ENCODE data around the gene LECT2.

The LECT2 gene

GRCh38 chr5:135898651-135899050 is 56.1 kb downstream of the LECT2 start:
- no peak for TF ChIP-seq CTCF (IDR thresholded peaks at IDR 0.05; ENCODE audit: low read depth, low read length)
- no peak for DNase-seq (ENCODE audit: extremely low read depth, low read depth)
